ENCODE data around the gene PHF2.

GRCh38 chr9:93585695-93586094, 9.3 kb downstream of the PHF2 start:
- TF ChIP-seq ZNF23 (CRISPR knock-in tag; IDR thresholded peaks at IDR 0.05) (no peak), MXD1 (CRISPR knock-in tag; IDR thresholded peaks at IDR 0.05; ENCODE audit: borderline replicate concordance, poor library complexity, severe bottlenecking) (no peak), CHD7 (IDR thresholded peaks at IDR 0.05; ENCODE audit: low read depth, low read length) (no peak), GATAD2A (IDR thresholded peaks at IDR 0.05) (no peak), SP1 (CRISPR knock-in tag; IDR thresholded peaks at IDR 0.05) (no peak)
